NB4 (cell line): ENCODE results near the gene ZNF516.

Source experiments
- DNase-seq: peaks from one replicate; pipeline ENCODE4 v3.0.0; 2010; ENCODE audit warnings: low read depth
- H3K4me3 ChIP-seq: one replicate; pipeline ENCODE4 v1.5.1; 2011; ENCODE audit warnings: mild to moderate bottlenecking, low read depth, low read length, moderate library complexity
- MYC ChIP-seq: IDR thresholded peaks from 2 replicates; pipeline ENCODE4 v1.6.1; 2011; ENCODE audit warnings: low read depth, low read length
- POLR2A ChIP-seq: IDR thresholded peaks from 2 replicates; pipeline ENCODE4 v1.6.1; 2011; ENCODE audit warnings: mild to moderate bottlenecking; ENCODE audit not compliant: insufficient read length; ENCODE audit errors: extremely low read depth
- TF ChIP-seq, protein P1 (sequence below): IDR thresholded peaks from 2 replicates; pipeline ENCODE4 v1.6.1; 2011; ENCODE audit warnings: low read depth, low read length
- TF ChIP-seq, protein P2 (sequence below): IDR thresholded peaks from one replicate; pipeline ENCODE4 v1.5.1; 2012; ENCODE audit warnings: low read depth, low read length

ZNF516 gene

DNA sequence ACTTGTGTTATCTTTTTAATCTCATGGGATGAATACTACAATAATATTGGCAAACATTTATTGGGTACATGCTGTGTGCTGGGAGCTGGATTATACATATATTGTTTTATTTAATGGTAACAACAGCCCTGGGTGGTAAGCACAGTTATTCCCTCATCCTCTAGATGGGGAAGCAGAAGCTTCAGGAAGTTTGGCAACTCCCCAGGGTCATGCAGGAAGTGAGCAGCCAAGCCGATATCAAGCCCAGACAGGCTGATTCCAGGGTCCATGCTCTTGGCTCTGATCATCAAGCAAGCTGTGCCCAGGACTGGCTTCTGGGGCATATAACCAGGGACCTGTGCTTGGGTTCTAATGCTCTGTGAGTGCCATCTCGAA is 155.8 kb downstream of the ZNF516 start:
- H3K4me3 ChIP-seq, result no peak overlapping the region
- TF ChIP-seq, protein P1, sequence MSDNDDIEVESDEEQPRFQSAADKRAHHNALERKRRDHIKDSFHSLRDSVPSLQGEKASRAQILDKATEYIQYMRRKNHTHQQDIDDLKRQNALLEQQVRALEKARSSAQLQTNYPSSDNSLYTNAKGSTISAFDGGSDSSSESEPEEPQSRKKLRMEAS, result no peak
- no peak for TF ChIP-seq POLR2A
- TF ChIP-seq, protein P2, sequence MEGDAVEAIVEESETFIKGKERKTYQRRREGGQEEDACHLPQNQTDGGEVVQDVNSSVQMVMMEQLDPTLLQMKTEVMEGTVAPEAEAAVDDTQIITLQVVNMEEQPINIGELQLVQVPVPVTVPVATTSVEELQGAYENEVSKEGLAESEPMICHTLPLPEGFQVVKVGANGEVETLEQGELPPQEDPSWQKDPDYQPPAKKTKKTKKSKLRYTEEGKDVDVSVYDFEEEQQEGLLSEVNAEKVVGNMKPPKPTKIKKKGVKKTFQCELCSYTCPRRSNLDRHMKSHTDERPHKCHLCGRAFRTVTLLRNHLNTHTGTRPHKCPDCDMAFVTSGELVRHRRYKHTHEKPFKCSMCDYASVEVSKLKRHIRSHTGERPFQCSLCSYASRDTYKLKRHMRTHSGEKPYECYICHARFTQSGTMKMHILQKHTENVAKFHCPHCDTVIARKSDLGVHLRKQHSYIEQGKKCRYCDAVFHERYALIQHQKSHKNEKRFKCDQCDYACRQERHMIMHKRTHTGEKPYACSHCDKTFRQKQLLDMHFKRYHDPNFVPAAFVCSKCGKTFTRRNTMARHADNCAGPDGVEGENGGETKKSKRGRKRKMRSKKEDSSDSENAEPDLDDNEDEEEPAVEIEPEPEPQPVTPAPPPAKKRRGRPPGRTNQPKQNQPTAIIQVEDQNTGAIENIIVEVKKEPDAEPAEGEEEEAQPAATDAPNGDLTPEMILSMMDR, result no peak
- TF ChIP-seq MYC, result no peak
- no peak for DNase-seq

DNA sequence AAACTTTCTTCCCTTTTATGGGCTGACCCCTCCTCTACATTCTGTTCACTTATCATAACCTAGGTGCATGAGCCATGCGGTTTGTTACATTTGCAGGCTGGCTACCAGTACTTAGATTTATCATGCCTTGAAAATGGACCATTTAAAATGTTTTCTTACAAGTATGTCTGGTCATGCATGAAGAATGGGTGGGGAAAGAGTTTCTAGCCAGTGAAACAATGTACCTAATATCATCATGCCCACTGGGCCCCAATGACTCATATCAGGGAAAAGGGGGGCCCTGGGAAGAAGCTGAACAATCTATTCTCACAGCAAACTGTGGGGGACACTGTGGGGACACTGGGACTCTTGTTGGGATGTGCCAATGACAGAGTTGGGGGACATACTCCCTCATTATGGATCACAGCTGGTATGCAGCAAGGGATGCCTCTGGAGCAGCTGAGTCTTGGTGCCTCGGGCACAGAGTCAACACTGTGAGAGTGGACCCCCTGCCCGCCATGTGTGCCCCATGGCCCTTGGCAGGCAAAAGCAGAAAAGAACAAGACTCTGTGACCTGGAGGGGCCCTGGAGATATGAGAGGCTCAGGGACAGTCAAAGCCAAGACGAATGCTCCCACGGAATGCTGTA is 156.3 kb downstream of the ZNF516 start:
- no peak for DNase-seq
- H3K4me3 ChIP-seq, result no peak overlapping the region
- TF ChIP-seq, protein P2, result no peak
- no peak for TF ChIP-seq MYC
- TF ChIP-seq POLR2A, result no peak
- TF ChIP-seq, protein P1, result no peak

DNA sequence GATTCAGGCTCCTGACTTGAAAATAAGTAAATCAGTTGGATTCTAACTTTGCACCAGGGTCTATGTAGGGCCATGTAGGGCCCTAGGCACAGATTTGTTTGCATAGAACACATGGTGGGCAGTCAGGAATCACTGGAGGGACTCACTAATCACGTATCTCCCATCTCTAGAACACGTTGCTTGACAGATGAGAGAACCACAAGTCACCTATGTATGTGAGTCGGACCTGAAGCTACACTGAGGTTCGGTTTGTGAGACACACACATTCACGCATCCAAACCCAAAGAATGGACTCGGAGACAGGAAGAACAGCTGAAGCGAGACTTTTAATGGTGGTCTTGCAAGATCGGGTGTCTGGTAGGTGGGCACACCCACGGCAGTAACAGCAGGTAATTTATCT is 157.0 kb downstream of the ZNF516 start:
- no peak for DNase-seq
- no peak overlapping the region for H3K4me3 ChIP-seq
- TF ChIP-seq MYC (no peak), POLR2A (no peak)
- TF ChIP-seq, protein P2, result no peak
- TF ChIP-seq, protein P1, result no peak

GRCh38 chr18:76335859-76336640 is 159.0 kb downstream of the ZNF516 start:
- DNase-seq, result no peak
- TF ChIP-seq MYC (no peak), POLR2A (no peak)
- TF ChIP-seq, protein P1, result no peak
- TF ChIP-seq, protein P2, result no peak
- no peak overlapping the region for H3K4me3 ChIP-seq

DNA sequence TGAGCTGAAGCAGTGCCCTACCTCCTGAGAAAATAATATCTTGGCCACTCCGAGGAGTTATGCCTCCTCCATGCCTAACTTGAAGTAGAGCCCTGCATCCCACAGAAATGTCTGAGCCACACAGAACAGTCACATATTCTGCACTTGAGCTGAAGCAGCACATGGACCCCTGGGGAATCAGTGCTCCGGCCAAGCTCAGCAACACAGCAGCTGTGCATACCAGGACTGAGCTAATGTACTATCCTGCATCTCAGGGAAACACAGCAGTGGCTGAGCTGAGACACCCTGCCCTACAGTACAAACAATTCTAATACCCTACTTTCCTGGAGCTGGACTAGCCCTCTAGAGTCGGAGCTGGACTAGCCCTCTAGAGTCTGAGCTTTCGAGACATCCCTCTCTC is 166.9 kb downstream of the ZNF516 start:
- H3K4me3 ChIP-seq, result no peak overlapping the region
- TF ChIP-seq, protein P1, result no peak
- no peak for TF ChIP-seq POLR2A
- TF ChIP-seq MYC, result no peak
- TF ChIP-seq, protein P2, result no peak
- DNase-seq, result no peak
